ENCODE data around the gene MAT2B.
"Not testable (repeated sequence)": the region's sequence is repeated elsewhere in the genome, so short reads cannot be mapped to it uniquely, and the experiment has no call there.

The MAT2B gene

DNA sequence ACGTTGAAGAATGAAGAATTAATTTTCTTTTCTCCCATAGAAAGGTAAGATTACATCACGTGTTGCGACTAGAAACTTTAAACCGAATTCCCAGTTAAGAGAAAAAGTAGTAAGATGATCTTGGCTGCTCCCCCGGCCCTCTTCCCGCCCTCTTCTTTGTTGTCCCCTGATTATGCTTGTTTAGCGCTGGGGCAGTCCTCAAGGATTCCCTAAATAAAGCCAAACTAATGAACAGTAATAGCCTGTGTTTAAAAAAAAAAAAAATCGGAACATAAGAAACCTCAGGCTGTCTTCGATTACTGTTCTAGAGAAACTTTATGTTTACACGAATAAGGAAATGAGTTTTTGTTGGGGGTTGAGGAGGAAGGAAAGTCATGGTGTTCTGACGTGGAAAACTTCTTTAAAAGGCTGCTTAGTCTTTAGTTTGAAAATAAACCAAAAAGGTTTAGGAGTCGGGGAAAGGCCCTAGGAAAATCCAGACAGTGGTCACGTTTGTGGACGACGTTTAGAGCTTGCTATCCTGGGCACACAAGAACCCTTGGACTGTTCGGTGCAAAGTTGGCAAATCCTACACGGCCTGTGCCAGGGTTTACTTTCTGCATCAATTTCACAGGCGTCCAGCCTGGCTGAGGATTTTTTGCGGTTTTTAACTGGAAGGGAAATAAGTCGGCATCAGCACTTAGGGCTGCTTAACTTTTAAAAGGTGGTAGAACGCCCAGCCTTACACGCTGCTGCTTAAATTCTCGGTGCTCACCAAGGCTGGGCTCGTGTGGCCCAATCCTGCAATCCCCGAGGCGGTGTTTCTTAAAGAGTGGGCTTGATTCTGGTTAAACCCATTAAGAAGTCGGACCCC is 1.1 kb upstream of the MAT2B start:
- no peak for DNase-seq

DNA sequence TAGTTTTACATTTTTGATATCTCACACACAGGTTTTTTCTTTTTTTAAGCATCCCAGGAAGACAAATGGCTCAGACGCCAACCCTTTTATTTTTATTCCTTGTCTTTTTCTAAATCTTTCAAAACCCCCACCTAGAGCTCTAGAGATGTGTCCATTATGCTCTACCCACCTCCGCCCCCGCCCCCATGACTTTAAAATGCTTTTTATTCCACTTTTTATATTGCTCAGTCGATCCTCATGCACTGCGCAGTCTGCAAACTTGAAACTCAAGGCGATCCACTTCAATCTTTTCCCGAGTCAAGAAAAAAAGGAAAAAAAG is 411 bp upstream of the MAT2B start:
- no peak for DNase-seq

DNA sequence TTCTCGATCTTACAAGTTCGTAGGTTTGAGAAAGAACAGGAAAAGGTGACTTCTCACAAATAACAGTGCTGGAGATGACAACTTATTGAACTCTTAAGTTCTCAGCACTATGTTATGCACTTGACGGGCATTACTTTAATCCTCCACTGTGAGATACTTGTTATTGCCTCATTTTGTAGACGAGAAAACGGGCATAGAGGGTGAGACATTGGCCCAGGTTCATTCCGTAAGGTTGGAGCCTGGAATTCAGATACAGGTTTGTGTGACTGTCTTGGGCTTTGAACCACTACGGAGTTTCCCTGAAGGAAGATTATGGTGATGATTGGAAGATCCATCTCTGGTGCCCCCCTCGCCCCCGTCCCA is 657 bp downstream of the MAT2B start:
- no peak for DNase-seq

DNA sequence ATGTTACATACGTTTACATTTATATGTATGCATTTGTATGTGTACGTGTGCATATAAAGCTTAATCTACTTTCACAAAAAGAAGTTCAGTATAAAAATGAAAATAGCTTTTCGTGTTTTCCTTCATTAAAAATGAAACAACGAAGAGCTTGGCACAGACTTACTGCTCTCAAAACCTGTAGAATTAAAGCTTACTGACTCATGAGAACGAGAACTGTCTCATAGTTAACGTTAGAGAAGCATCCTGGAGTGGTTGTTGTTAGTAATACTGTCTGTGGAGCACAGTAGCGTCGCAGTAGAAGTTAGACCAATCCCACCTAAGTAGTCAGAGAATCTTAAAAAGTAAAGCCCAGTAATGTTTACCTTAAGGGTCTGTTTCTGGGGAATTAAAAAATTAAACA is 1.3 kb downstream of the MAT2B start:
- no peak for DNase-seq

DNA sequence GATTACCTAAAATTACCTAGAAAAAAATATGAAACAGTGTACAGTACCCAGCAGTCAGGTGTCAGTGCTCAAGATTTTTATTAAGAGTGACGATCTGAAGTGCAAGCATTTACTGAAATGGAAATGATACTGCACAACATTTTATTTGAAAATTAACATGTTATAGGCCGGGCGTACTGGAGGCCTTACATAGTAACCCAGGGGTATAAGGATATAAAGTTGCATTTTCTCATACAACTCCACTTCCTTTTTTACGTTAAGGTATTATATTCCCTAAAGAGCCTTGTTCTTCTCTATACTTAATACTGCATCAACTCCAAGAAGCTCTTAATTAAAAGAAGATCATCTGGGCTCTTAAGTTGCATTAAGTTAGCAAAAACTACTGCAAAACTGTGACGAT is 3.3 kb downstream of the MAT2B start:
- DNase-seq: no peak

DNA sequence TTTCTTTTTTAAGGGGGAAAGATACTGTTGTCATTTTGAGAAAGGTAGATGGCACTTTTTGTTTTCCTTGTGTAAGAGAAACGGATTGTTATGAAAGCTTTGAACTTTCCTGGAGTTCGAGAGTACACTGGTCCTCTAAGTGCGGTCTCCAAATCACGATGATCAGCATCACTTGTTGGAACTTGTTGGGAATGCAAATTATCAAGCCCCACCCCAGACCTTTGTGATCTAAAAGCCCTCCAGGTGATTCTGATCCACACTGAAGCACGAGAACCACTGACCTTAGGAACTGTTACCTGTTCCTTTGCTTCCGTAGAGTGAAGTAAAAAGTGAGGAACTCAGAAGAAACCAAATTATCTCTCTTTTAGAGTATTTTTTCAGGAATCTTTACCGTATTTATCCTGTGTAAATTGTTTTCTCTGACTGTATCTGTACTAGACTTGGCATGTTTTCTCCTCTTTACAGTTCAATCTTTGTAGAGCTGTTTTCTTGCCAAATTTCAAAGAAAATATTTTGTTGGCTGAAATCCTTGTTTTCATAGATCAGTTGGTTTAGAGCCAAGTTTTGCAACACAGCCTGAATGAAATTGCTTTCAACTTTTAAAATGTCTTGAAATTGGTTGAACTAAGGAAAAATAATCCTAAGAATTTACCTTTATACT is 4.0 kb downstream of the MAT2B start:
- no peak for DNase-seq

DNA sequence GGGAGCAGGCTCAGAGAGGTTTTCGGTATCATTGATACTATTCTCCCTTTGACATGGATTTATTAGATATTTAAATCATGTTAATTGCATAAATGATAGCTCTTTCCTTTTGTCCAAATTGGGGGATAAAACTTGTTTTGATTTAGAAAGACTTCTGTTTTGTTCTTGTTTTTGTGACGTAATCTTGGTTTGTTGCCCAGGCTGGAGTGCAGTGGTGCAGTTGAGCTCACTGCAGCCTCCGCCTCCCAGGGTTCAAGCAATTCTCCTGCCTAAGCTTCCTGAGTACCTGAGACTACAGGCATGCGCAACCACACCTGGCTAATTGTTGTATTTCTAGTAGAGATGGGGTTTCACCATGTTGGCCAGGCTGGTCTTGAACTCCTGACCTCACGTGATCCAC is 7.1 kb downstream of the MAT2B start:
- DNase-seq: no peak

DNA sequence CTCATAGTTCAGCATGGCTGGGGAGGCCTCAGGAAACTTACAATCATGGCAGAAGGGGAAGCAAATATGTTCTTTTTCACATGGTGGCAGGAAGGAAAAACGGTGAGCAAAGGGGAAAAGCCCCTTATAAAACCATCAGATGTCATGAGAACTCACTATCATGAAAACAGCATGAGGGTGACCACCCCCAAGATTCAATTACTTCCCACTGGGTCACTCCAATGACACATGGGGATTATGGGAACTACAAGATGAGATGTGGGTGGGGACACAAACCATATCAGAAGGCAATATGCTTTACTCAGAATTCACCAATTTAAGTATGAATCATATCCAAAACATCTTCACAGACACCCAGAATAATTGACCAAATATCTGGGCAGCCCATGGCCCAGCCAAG is 19.7 kb downstream of the MAT2B start:
- DNase-seq: no peak

DNA sequence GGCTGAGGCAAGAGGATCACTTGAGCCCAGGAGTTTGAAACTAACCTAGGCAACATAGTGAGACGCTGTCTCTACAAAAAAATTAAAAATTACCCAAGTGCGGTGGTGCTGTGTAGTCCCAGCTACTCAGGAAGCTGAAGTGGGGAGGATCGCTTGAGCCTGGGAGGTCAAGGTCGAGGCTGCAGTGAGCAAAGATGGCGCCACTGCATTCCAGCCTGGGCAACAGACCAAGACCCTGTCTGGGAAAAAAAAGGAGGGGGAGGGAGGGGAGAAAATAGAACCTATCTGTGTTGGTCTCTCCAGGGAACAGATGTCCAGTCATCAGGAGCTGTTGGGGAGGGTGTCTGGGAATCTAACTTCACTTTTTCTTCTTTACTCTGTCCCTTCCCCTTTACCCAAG is 24.3 kb downstream of the MAT2B start:
- no peak for DNase-seq

DNA sequence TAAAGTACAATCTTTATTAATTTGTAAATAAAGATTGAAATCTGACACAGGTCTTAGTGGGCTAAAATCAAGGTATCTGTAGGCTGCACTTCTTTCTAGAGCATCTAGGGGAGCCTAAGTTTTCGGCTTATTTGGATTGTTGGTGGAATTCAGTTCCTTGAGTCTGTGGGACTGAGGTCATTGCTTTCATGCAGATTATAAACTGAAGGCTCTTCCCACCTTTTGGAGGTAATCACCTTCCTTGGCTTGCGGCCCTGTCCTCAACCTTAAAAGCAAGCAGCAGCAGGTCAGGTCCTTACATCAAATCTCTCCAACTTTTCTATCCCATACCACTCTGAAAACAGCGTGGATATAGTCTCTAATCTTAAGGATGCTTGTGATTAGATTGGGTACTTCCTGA is 25.9 kb downstream of the MAT2B start:
- DNase-seq: no peak

DNA sequence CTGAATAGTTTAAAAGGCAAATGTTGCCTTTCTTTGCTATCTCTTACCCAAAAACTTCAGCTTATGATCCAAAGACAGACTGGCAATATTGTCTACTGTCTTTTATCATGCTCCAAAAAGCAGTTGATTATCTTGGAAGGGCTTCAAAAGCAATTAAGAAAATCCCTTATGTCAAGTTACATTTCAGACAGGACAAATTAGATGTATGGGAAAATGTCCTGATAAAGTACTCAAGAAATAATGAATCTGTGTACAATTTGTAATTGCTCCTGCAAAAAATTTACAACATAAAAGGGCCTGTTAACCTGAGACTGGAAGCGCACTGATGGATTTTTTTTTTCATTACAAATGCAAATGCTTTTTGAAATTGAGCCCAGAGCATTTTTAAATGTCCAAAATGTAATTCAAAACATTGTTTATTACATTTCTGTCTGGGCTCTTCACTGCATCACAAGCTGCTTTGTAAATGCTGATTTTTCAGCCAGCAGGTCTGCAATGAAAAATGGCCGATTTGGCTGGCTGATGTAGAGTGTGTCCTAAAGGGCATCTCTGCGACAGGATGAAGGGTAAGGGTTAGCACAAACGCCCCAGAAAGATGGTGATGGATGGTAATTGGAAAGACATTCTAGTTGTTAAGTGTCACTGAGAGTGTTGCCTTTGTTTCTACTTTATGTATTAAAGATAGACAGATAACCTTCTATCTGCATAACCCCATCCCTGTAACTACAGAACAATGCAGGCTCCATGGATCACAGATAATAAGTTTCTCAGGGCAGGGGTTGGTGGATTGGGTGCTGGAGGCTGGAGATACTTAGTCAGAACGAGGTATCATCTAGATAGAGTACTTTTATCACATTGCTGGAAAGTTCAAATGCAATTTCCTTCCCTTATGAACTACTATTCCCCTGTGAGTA is 27.0 kb downstream of the MAT2B start:
- no peak for DNase-seq

DNA sequence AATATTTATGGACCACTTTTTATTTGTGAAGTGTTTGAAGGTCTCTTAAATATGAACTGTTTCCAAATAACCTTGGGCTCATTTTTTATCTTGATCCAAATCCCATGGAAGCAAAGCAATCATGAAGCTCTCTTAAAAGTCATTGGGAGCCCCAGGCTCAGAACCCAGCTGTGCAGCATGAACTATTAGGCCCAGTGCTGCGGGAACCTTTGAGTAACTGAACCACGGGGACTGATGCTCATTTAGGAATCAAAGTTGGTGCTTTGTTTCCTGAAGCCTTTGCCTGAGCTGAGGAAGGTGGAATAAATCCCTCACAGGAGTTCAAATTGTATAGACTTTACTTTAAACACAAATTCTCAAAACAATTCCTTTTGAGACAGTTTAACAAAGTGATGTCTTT is 27.8 kb downstream of the MAT2B start:
- DNase-seq: no peak

DNA sequence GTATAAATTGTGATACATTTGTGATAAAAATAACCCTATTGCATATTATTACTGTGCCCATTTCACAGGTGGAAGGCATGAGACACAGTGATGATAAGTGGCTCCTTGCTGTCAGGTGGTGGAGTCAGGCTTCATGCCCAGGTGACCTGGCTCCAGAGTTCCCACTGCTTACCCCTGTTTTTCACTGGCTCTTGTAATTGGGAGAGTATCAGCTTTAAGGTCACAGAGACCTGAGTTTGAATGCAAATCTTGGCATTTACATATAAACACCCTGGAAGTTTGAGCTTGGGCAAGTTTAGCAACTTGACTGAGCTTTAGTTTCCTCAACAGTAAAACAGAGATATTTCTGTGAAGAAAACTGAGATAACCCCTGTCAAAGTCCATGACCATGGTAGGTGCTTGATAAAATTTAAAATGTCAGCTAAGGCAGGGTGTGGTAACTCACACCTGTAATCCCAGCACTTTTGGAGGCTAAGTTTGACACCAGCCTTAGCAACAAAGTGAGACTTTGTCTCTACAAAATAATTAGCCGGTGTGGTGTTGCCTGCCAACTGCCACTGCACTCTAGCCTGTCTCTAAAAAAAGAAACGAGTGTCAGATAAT is 29.2 kb downstream of the MAT2B start:
- DNase-seq: no peak

DNA sequence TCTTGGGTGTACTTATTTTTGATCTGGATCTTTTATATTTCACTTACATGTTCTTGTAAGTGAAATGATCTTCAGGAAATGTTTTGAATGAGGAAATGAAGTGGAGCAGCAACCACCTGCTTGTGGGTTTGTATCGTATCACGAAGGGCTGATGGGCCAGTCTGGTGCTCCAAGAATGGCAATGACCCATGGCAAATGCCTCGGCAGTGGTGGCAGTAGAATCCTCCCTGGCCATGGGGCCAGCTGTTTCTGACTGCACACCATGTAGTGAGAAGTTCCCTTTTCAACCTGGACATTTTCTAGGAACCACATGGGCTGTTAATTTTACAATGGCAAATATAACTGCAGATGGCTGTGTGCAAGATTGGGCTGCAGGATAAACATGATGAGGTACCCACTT is 29.9 kb downstream of the MAT2B start:
- DNase-seq: no peak

DNA sequence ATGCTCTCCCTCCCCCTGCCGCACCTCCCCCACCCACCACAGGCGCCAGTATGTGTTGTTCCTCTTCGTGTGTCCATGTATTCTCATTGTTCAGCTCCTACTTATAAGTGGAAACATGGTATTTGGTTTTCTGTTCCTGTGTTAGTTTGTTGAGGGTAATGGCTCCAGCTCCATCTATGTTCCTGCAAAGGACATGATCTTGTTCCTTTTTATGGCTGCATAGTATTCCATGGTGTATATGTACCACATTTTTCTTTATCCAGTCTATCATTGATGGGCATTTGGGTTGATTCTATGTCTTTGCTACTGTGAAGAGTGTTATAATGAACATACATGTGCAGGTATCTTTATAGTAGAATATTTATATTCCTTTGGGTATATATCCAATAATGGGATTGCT is 31.0 kb downstream of the MAT2B start:
- DNase-seq: not testable (repeated sequence)

DNA sequence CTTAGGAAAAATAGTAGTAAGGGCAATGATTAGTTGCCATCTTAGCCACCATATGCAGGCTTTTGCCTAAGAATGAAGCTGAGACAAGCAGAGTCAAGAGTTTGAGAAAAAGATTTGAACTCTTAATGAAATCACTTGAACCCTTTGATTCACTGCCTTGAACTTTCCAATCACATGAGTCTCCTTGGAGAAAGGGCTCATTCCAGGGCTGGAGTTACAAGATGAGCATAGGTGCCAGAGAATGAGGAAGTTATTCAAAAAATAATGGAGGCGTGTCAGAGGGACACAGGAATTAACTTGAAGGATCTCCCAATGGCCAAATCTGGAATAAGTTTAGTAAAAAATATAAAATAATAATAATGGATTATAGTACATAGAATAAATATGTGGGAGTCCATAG is 35.3 kb downstream of the MAT2B start:
- no peak for DNase-seq

DNA sequence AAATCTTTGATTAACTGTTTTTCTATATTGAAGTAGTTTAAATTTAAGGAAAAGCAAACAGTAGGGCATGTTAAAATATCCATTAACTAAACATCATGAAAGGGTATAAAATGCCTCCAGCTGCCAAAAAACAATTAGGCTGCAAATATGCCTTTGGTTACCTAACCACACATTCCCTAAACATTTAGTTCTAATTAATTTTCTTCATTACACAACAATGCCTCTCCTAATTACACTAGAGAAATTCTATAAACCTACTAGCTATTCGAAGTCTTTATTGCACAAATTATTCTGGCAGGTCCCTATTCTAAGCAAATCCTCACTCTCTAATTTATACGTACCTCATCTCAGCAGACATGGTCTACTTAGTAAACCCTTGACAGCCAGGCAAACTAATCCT is 37.4 kb downstream of the MAT2B start:
- DNase-seq: no peak

DNA sequence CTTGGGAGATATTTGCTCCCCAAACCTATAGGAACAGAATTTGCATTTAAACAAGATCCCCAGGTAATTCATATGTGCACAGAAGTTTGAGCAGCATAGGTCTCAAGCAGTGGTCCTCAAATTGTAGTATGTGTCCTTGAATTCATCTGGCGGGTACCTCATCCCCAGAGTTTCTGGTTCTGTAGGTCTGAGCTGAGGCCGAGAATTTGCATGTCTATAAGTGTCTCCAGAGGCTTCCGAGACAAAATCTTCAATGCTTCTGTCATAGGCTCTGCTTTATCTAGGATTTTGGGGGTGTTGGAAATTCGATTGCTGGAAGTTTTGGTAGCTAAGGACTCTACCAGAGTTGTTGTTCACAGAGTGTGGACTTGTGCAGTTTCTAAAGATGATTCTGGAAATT is 38.6 kb downstream of the MAT2B start:
- no peak for DNase-seq

DNA sequence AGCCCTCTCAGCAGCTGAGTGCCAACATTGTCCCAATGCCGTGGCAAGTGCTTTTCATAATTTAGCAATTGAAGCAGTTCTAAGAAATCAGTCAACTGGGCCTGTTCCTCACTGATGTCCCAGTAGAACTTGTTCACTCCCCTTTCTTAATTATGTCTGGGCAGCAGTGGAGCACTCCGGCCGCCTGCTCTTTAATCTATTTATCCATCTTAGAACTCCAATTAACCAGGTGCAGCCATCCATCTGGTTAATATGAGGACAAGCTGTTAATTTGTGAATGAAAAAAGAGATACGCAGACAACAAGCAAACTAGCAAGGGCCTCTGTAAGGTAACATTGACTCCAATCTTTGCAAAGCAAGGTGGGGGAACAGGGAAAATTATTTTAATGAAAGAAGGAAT is 39.4 kb downstream of the MAT2B start:
- DNase-seq: no peak

DNA sequence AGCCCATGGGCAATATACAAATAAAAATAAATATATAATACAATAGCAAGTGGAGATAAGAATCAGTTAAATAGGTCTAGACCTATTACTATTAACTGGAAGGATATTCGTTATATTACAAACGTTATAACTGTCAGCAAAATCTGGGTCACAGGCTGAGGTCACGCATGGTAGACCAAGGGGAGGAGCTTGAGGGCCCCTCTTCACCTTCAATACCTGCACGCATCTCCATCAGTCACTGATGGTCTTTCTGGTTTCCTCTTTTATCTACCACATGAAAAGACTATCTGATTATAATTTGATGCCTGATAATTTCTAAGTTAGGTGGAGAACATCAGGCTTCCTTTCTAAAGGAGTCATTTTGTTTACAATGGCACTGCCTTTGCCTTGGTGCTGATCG is 43.2 kb downstream of the MAT2B start:
- no peak for DNase-seq

DNA sequence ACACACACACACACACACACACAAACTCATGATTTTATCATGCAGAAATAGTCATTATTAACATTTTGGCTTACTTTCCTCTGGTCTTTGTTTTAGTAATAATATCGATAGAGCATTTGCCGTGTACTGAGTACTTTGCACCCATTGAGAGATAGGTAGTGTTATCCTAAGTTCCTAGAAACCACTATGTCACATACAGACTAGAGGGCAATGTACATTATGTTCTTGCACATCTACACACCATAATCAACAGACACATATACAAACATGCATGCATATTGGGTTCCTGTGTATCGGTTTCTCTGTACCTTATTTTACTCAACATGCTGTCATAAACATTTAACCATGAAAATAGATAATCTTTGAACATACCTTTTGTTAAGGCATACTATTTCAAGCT is 45.7 kb downstream of the MAT2B start:
- no peak for DNase-seq

DNA sequence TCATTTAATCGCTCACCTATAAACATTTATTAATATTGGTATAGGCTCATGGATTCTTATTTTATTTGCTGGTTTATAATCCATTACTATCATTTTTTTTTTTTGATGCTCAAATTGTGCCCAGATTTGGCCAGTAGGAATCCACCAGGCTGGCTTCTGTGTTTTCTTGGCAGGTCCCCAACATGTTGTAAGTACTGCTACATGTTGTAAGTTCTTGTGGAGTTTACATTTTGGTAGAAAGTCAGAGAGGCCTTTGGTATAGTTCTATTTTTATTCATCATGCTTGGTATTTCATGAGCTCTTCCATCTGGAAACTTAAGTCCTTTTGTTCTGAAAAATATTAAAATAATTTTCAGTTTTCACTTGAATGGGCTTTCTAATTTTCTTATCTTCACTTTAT is 47.1 kb downstream of the MAT2B start:
- DNase-seq: no peak

DNA sequence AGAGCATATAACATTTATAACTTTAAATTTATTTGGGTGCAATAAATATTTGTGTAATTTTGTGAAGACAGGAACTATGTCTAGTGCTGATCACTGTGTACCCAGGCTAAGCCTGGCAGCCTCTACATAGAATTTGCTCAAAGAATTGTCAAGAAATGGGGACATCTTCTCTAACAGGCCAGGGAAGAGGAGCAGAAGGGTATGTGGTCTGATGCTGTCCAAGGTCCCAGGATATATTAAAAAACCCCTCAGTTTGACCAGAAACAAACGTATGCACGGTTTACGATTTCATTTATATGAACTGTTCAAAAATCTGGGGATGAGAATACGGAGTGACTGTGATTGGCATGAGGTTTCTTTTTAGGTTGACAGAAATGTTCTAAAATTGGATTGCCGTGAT is 55.9 kb downstream of the MAT2B start:
- no peak for DNase-seq

DNA sequence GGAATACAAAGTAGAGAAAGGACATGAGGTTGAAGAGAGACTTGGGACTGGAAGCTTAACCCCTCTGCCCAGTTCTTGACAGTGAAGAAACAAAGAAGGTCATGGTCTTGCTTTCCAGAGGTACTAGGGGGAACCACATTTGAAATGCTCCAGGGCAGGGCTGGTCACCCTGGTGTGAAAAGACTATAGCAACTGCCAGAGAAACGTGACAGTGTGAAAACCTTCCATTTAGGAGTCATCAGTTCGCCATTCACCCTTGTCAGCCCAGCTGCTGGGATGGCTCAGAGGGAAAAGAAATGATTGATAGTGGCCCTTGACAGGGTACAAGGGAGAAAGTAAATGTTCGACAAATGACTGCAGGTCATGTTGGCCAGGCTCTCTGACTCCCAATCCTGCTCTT is 56.7 kb downstream of the MAT2B start:
- DNase-seq: no peak

Measured in NCI-H2107 (cell line).